HL-60 (cell line): Measurements from ENCODE around the gene SAFB2.

Experiments used
- DNase-seq, 2 experiments: peaks; one replicate each; pipeline ENCODE4 v3.0.0-alpha.2; 2010 to 2020; ENCODE audit warnings: low read depth in 1 of 2, low spot score in 1 of 2
- H3K27ac ChIP-seq: fragments of 250-450 bp; sonication (Bioruptor Pico); replicated peaks from 2 replicates; pipeline ENCODE4 v1.5.1; 2020; ENCODE audit warnings: mild to moderate bottlenecking, moderate library complexity
- H3K27me3 ChIP-seq: fragments of 250-450 bp; sonication (Bioruptor Pico); 2 replicates; pipeline ENCODE4 v1.5.1; 2021; ENCODE audit warnings: mild to moderate bottlenecking, moderate library complexity; ENCODE audit not compliant: insufficient read depth, poor library complexity, severe bottlenecking
- H3K4me3 ChIP-seq: replicated peaks from 2 replicates; pipeline ENCODE4 v1.5.1; 2011; ENCODE audit warnings: mild to moderate bottlenecking, control low read depth, low read length; ENCODE audit not compliant: insufficient read depth
- GABPA ChIP-seq: IDR thresholded peaks from 2 replicates; pipeline ENCODE4 v1.6.1; 2012; ENCODE audit warnings: low read depth
- POLR2AphosphoS5 ChIP-seq: IDR thresholded peaks from 2 replicates; pipeline ENCODE4 v1.6.1; 2012; ENCODE audit warnings: low read depth
- SPI1 ChIP-seq: IDR thresholded peaks from 2 replicates; pipeline ENCODE4 v1.6.1; 2012; ENCODE audit warnings: low read depth, mild to moderate bottlenecking, borderline replicate concordance
- TF ChIP-seq, protein P1 (sequence below): IDR thresholded peaks from one replicate; pipeline ENCODE4 v1.5.1; 2011; ENCODE audit warnings: low read length, control low read depth, inconsistent platforms; ENCODE audit not compliant: insufficient read depth
- TF ChIP-seq, protein P2 (sequence below): IDR thresholded peaks from 2 replicates; pipeline ENCODE4 v1.6.1; 2012; ENCODE audit warnings: low read depth; ENCODE audit not compliant: insufficient replicate concordance

SAFB2 gene

DNA sequence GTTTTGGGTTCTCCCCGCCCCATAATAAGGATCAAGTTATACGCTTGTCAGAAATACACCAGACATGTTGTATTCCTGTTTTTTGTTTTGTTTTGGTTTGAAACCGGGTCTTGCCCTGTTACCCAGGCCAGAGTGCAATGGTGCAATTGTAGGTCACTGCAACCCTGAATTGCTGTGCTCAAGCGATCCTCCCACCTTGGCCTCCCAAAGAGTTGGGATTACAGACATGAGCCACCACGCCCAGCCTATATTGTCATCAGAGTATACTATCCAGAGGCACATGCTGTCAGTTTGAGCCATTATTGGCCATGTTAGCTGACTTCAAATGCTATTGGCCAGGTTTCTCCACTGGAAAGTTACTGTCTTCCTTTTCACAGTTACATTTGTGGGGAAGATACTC is 10.1 kb upstream of the SAFB2 start:
- TF ChIP-seq POLR2AphosphoS5 (no peak), SPI1 (no peak), GABPA (no peak)
- TF ChIP-seq, protein P1, sequence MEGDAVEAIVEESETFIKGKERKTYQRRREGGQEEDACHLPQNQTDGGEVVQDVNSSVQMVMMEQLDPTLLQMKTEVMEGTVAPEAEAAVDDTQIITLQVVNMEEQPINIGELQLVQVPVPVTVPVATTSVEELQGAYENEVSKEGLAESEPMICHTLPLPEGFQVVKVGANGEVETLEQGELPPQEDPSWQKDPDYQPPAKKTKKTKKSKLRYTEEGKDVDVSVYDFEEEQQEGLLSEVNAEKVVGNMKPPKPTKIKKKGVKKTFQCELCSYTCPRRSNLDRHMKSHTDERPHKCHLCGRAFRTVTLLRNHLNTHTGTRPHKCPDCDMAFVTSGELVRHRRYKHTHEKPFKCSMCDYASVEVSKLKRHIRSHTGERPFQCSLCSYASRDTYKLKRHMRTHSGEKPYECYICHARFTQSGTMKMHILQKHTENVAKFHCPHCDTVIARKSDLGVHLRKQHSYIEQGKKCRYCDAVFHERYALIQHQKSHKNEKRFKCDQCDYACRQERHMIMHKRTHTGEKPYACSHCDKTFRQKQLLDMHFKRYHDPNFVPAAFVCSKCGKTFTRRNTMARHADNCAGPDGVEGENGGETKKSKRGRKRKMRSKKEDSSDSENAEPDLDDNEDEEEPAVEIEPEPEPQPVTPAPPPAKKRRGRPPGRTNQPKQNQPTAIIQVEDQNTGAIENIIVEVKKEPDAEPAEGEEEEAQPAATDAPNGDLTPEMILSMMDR = no peak
- TF ChIP-seq, protein P2, sequence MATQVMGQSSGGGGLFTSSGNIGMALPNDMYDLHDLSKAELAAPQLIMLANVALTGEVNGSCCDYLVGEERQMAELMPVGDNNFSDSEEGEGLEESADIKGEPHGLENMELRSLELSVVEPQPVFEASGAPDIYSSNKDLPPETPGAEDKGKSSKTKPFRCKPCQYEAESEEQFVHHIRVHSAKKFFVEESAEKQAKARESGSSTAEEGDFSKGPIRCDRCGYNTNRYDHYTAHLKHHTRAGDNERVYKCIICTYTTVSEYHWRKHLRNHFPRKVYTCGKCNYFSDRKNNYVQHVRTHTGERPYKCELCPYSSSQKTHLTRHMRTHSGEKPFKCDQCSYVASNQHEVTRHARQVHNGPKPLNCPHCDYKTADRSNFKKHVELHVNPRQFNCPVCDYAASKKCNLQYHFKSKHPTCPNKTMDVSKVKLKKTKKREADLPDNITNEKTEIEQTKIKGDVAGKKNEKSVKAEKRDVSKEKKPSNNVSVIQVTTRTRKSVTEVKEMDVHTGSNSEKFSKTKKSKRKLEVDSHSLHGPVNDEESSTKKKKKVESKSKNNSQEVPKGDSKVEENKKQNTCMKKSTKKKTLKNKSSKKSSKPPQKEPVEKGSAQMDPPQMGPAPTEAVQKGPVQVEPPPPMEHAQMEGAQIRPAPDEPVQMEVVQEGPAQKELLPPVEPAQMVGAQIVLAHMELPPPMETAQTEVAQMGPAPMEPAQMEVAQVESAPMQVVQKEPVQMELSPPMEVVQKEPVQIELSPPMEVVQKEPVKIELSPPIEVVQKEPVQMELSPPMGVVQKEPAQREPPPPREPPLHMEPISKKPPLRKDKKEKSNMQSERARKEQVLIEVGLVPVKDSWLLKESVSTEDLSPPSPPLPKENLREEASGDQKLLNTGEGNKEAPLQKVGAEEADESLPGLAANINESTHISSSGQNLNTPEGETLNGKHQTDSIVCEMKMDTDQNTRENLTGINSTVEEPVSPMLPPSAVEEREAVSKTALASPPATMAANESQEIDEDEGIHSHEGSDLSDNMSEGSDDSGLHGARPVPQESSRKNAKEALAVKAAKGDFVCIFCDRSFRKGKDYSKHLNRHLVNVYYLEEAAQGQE = no peak
- no peak for DNase-seq
- Histone ChIP-seq H3K27ac (no peak overlapping the region; the same call in 1 of the 2 replicates), H3K4me3 (no peak overlapping the region), H3K27me3 (no peaks in the 10 kb centered on the region)

DNA sequence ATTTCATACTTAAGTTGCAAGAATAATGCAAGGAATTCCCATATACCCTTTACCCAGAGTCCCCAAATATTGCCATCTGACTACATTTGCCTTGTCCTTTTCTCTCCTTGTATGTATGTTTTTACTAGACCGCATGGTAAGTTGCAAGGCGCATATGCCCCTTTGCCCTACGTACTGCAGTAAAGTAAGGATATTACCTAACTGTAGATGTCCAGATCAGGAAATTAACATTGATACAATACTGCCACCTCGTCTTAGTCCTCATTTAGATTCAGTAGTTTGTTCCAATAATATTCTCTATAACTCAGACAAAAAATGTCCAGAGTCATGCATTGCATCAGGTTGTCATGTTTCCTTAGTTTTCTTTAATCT is 9.7 kb upstream of the SAFB2 start:
- Histone ChIP-seq H3K4me3 (no peak overlapping the region), H3K27ac (0 out of 2 replicates have a peak overlapping the region, but pooled peaks have one; percentile 4), H3K27me3 (no peaks in the 10 kb centered on the region)
- TF ChIP-seq POLR2AphosphoS5 (no peak), GABPA (no peak), SPI1 (no peak)
- TF ChIP-seq, protein P2 = no peak
- DNase-seq = no peak

DNA sequence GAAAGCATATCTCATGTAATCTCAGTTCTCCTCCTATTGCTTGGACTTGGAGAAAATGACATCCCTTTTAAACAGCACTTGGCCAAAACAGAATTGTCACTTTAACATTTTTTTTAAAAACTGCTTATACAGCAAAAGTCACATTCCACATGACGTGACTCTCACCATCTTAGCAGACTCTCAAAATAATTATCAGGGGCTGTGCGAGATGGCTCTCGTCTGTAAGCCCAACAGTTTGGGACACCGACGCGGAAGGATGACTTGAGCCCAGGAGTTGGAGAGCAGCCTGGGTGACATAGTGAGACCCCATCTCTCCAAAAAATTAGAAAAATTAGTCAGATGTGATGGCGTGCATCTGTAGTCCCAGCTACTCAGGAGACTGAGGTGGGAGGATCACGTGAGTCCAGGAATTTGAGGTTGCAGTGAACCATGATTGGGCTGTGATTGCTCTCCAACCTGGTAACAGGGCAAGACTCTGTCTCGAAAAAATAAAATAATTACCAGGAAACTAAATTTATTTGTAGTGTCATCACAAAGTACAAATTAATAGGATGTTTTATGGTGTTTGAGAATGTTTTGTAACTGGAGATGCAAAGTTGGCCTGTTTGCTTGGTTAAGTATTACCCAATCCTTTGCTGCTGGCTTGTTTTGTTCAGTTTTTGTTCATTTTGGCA is 9.1 kb upstream of the SAFB2 start:
- H3K4me3 ChIP-seq = no peak overlapping the region
- no peaks in the 10 kb centered on the region for H3K27me3 ChIP-seq
- TF ChIP-seq POLR2AphosphoS5 = no peak
- no peak overlapping the region for H3K27ac ChIP-seq
- no peak for DNase-seq

DNA sequence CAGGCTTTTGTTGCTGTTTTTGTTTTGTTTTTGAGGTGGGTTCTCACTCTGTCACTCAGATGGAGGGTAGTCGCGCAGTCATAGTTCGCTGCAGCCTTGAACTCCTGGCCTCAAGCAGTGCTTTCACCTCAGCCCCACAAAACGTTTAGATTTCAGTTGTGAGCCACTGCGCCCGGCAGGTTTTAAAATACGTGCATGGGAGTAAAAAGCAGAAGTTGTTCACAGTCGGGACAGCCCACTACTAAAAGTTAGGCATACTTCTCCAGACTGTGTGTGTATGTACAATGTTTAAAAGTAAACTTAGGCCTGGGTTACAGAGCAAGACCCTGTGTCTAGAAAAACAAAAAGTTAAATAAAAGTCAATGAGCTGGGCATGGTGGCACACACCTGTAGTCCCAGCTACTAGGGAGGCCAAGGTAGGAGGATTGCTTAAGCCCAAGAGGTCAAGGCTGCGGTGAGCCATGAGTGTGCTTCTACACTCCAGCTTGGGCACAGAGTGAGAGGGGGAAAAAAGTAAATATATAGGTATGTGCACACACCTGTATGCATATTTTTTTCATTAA is 6.4 kb upstream of the SAFB2 start:
- Histone ChIP-seq H3K27me3 (no peaks in the 10 kb centered on the region), H3K4me3 (no peak overlapping the region), H3K27ac (peak overlapping the region; percentile 40)
- peak in 1 of 2 experiments; percentile 81 for DNase-seq
- no peak for TF ChIP-seq GABPA
- TF ChIP-seq, protein P1 = no peak
- TF ChIP-seq, protein P2 = no peak
- peak; percentile 34; the same call in 1 of the 2 replicates for TF ChIP-seq SPI1
- TF ChIP-seq POLR2AphosphoS5 = no peak
